H9 (cell line): ENCODE data around the gene ANGPTL7. TPM values are rescaled to one million over a fixed set of nuclear protein-coding genes. Genes with fewer than 3 reads are reported as not detected.

Source experiments
- DNase-seq: peaks from one replicate; pipeline ENCODE4 v3.0.0-alpha.2; 2017
- H2AFZ ChIP-seq: one replicate; pipeline ENCODE4 v1.6.1; 2013; ENCODE audit warnings: mild to moderate bottlenecking, low read length, control low read depth, moderate library complexity
- H2AK5ac ChIP-seq: 2 replicates; pipeline ENCODE4 v1.6.1; 2013; ENCODE audit warnings: low read length, control low read depth, mixed read lengths; ENCODE audit not compliant: insufficient read length
- H2BK120ac ChIP-seq: one replicate; pipeline ENCODE4 v1.6.1; 2013; ENCODE audit warnings: low read depth, mild to moderate bottlenecking, low read length, control low read depth, inconsistent platforms; ENCODE audit not compliant: poor library complexity, severe bottlenecking
- H2BK12ac ChIP-seq: 2 replicates; pipeline ENCODE4 v1.6.1; 2013; ENCODE audit warnings: low read length, control low read depth, mixed read lengths, low read depth; ENCODE audit not compliant: insufficient read length
- H2BK15ac ChIP-seq: 2 replicates; pipeline ENCODE4 v1.6.1; 2013; ENCODE audit warnings: low read depth, low read length, control low read depth
- H2BK20ac ChIP-seq: one replicate; pipeline ENCODE4 v1.6.1; 2013; ENCODE audit warnings: low read depth, mild to moderate bottlenecking, low read length, control low read depth, inconsistent platforms; ENCODE audit not compliant: poor library complexity, severe bottlenecking
- H2BK5ac ChIP-seq: 2 replicates; pipeline ENCODE4 v1.6.1; 2013; ENCODE audit warnings: low read length, control low read depth, mixed read lengths; ENCODE audit not compliant: insufficient read length
- H3K14ac ChIP-seq: 2 replicates; pipeline ENCODE4 v1.6.1; 2013; ENCODE audit warnings: low read length, control low read depth; ENCODE audit not compliant: insufficient read depth
- H3K18ac ChIP-seq: 2 replicates; pipeline ENCODE4 v1.6.1; 2013; ENCODE audit warnings: low read depth, mild to moderate bottlenecking, mixed read lengths, low read length, control low read depth; ENCODE audit not compliant: insufficient read length
- H3K23ac ChIP-seq: 2 replicates; pipeline ENCODE4 v1.6.1; 2013; ENCODE audit warnings: low read length, control low read depth, mixed read lengths, low read depth; ENCODE audit not compliant: insufficient read length
- H3K23me2 ChIP-seq: 2 replicates; pipeline ENCODE4 v1.6.1; 2013; ENCODE audit warnings: low read depth, mild to moderate bottlenecking, mixed read lengths, low read length, control low read depth; ENCODE audit not compliant: insufficient read length, poor library complexity, severe bottlenecking
- H3K27ac ChIP-seq: 2 replicates; pipeline ENCODE4 v1.5.1; 2013; ENCODE audit warnings: low read length, control low read depth, mixed read lengths, low read depth; ENCODE audit not compliant: insufficient read length
- H3K27me3 ChIP-seq: 2 replicates; pipeline ENCODE4 v1.6.1; 2013; ENCODE audit warnings: low read length, control low read depth, inconsistent platforms; ENCODE audit not compliant: insufficient read depth
- H3K4ac ChIP-seq: 2 replicates; pipeline ENCODE4 v1.6.1; 2013; ENCODE audit warnings: low read depth, mild to moderate bottlenecking, control low read depth, inconsistent platforms, low read length, moderate library complexity
- H3K4me1 ChIP-seq: 2 replicates; pipeline ENCODE4 v1.6.1; 2013; ENCODE audit warnings: low read length, control low read depth, inconsistent platforms; ENCODE audit not compliant: insufficient read depth
- H3K4me2 ChIP-seq: 2 replicates; pipeline ENCODE4 v1.6.1; 2013; ENCODE audit warnings: low read length, control low read depth, mixed read lengths; ENCODE audit not compliant: insufficient read length, insufficient read depth
- H3K56ac ChIP-seq: 2 replicates; pipeline ENCODE4 v1.6.1; 2013; ENCODE audit warnings: low read depth, mild to moderate bottlenecking, mixed read lengths, low read length, control low read depth; ENCODE audit not compliant: insufficient read length
- H3K79me1 ChIP-seq: 2 replicates; pipeline ENCODE4 v1.6.1; 2013; ENCODE audit warnings: low read depth, mild to moderate bottlenecking, moderate library complexity, low read length, control low read depth, inconsistent platforms; ENCODE audit not compliant: insufficient read depth, poor library complexity, severe bottlenecking
- H3K79me2 ChIP-seq: 2 replicates; pipeline ENCODE4 v1.6.1; 2013; ENCODE audit warnings: low read length, control low read depth, inconsistent platforms; ENCODE audit not compliant: insufficient read depth
- H3K9ac ChIP-seq: 2 replicates; pipeline ENCODE4 v1.6.1; 2013; ENCODE audit warnings: low read length, control low read depth, mixed read lengths; ENCODE audit not compliant: insufficient read length; ENCODE audit errors: extremely low read depth
- H3K9me3 ChIP-seq: one replicate; pipeline ENCODE4 v1.6.1; 2013; ENCODE audit warnings: low read depth, low read length, inconsistent platforms; ENCODE audit not compliant: control insufficient read depth
- H3T11ph ChIP-seq: one replicate; pipeline ENCODE4 v1.6.1; 2013; ENCODE audit warnings: mild to moderate bottlenecking, low read length, control low read depth, inconsistent platforms
- H4K20me1 ChIP-seq: one replicate; pipeline ENCODE4 v1.6.1; 2013; ENCODE audit not compliant: control insufficient read depth, insufficient read length, insufficient read depth
- H4K5ac ChIP-seq: 2 replicates; pipeline ENCODE4 v1.6.1; 2013; ENCODE audit warnings: low read depth, mild to moderate bottlenecking, mixed read lengths, low read length, control low read depth; ENCODE audit not compliant: insufficient read length
- H4K8ac ChIP-seq: replicated peaks from 2 replicates; pipeline ENCODE4 v1.6.1; 2013; ENCODE audit warnings: low read length, control low read depth, mixed read lengths, low read depth; ENCODE audit not compliant: insufficient read length
- H4K91ac ChIP-seq: 2 replicates; pipeline ENCODE4 v1.6.1; 2013; ENCODE audit warnings: low read depth, mild to moderate bottlenecking, moderate library complexity, mixed read lengths, low read length, control low read depth; ENCODE audit not compliant: insufficient read length
- H3K27ac Mint-ChIP-seq, 3 experiments: 2 replicates in 2 of 3; 3 replicates in 1 of 3; pipeline ENCODE4 v1.8.0; 2020 to 2021; ENCODE audit warnings: mixed read lengths in 3 of 3, mild to moderate bottlenecking in 1 of 3, moderate library complexity in 1 of 3
- H3K27me3 Mint-ChIP-seq: 2 replicates; pipeline ENCODE4 v1.8.0; 2021; ENCODE audit warnings: low read depth, mild to moderate bottlenecking, moderate library complexity, mixed read lengths
- H3K36me3 Mint-ChIP-seq, 3 experiments: 2 replicates in 2 of 3; 3 replicates in 1 of 3; pipeline ENCODE4 v1.8.0; 2020 to 2021; ENCODE audit warnings: low read depth in 3 of 3, mixed read lengths in 3 of 3; ENCODE audit not compliant: insufficient read depth in 1 of 3
- H3K4me1 Mint-ChIP-seq, 2 experiments: 2 replicates each; pipeline ENCODE4 v1.8.0; 2020; ENCODE audit warnings: mixed read lengths in 2 of 2
- H3K4me3 Mint-ChIP-seq, 2 experiments: 2 replicates in 1 of 2; 3 replicates in 1 of 2; pipeline ENCODE4 v1.8.0; 2020 to 2021; ENCODE audit warnings: mild to moderate bottlenecking in 2 of 2, mixed read lengths in 2 of 2, moderate library complexity in 1 of 2
- H3K9me3 Mint-ChIP-seq, 2 experiments: 2 replicates in 1 of 2; 3 replicates in 1 of 2; pipeline ENCODE4 v1.8.0; 2020; ENCODE audit warnings: mild to moderate bottlenecking in 2 of 2, mixed read lengths in 2 of 2, moderate library complexity in 1 of 2
- WGBS: extraction: QIAGEN DNeasy Blood & Tissue Kit; methylation state at CpG from one replicate; pipeline ENCODE4 v1.1.7; 2013; ENCODE audit warnings: missing lambda C conversion rate, low lambda C conversion rate, mixed read lengths; ENCODE audit not compliant: insufficient read length; ENCODE audit errors: extremely low coverage; 5-methylcytosine and 5-hydroxymethylcytosine counted together
- total RNA-seq: library from RNA; stranded (reverse); gene quantifications from 2 replicates; pipeline ENCODE4 v1.2.1, GENCODE V29; 2021
- TF ChIP-seq, protein P1 (sequence below): fragments of 200-600 bp; sonication (generic); conservative IDR thresholded peaks from 3 replicates; pipeline ENCODE4 v1.8.0; 2021; ENCODE audit warnings: antibody characterized with exemption, mild to moderate bottlenecking

The ANGPTL7 gene
- total RNA-seq, 1 experiment from 2014 or later: not detected

DNA sequence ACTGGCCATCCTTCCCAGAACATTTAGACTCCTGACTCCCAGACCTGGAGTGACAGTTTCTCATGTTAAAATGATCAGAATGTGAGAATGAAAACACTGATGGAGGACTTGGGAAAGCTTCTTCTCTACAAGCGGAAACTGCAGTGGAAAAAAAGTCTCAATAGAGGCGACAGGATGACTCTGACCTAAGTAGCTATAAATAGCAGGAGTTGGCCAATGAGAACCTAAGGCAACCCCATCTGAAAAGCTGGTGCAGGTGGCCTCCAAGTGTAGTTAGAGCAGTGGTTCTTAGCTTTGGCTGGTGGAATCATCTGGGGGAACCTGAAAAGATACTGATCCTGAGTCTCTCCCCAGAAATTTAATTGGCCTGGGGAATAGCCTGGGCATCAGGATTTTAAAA lies 45.2 kb upstream of the ANGPTL7 start:
- H3K56ac ChIP-seq: no peak overlapping the region
- H3K36me3 Mint-ChIP-seq: peaks cover 25 to 68% (median 42%) of the 10 kb centered on the region in 3 experiments; a peak in 6 of 7 replicates
- H4K91ac ChIP-seq: no peak overlapping the region

More for the DNA sequence above, 45.2 kb upstream of the ANGPTL7 start:
- TF ChIP-seq, protein P1, sequence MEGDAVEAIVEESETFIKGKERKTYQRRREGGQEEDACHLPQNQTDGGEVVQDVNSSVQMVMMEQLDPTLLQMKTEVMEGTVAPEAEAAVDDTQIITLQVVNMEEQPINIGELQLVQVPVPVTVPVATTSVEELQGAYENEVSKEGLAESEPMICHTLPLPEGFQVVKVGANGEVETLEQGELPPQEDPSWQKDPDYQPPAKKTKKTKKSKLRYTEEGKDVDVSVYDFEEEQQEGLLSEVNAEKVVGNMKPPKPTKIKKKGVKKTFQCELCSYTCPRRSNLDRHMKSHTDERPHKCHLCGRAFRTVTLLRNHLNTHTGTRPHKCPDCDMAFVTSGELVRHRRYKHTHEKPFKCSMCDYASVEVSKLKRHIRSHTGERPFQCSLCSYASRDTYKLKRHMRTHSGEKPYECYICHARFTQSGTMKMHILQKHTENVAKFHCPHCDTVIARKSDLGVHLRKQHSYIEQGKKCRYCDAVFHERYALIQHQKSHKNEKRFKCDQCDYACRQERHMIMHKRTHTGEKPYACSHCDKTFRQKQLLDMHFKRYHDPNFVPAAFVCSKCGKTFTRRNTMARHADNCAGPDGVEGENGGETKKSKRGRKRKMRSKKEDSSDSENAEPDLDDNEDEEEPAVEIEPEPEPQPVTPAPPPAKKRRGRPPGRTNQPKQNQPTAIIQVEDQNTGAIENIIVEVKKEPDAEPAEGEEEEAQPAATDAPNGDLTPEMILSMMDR: no peak
- Mint-ChIP-seq H3K27ac (no peak overlapping the region; a peak in 1 of 7 replicates), H3K4me3 (no peak overlapping the region), H3K27me3 (no peaks in the 10 kb centered on the region), H3K4me1 (peaks cover 11 to 14% of the 10 kb centered on the region in 2 experiments), H3K9me3 (no peaks in the 10 kb centered on the region)
- H3K4me1 ChIP-seq: 0 out of 2 replicates have a peak, but pooled peaks cover 3% of the 10 kb centered on the region
- H2AK5ac ChIP-seq: no peak overlapping the region
- WGBS: no CpG with 5 or more reads among the region's 2 CpGs
- H3K23ac ChIP-seq: no peak overlapping the region
- H3K27me3 ChIP-seq: no peaks in the 10 kb centered on the region
- no peak overlapping the region for H3K27ac ChIP-seq
- no peak overlapping the region for H3K9ac ChIP-seq
- H3K23me2 ChIP-seq: no peaks in the 10 kb centered on the region
- no peak overlapping the region for H2AFZ ChIP-seq
- no peaks in the 10 kb centered on the region for H3K79me1 ChIP-seq
- H3K14ac ChIP-seq: no peak overlapping the region
- H2BK15ac ChIP-seq: no peak overlapping the region
- no peak overlapping the region for H4K8ac ChIP-seq
- H4K5ac ChIP-seq: no peak overlapping the region
- H2BK5ac ChIP-seq: no peak overlapping the region
- H3K18ac ChIP-seq: no peak overlapping the region
- no peaks in the 10 kb centered on the region for H3K79me2 ChIP-seq
- H2BK20ac ChIP-seq: no peak overlapping the region
- no peak overlapping the region for H3K4ac ChIP-seq
- no peak overlapping the region for H3T11ph ChIP-seq
- H4K20me1 ChIP-seq: no peaks in the 10 kb centered on the region
- H3K4me2 ChIP-seq: no peak overlapping the region
- DNase-seq: no peak
- no peak overlapping the region for H2BK120ac ChIP-seq
- H2BK12ac ChIP-seq: no peak overlapping the region
- no peaks in the 10 kb centered on the region for H3K9me3 ChIP-seq
